IPS-18a (cell line): ENCODE data around the gene ZFAND6.
"Not testable (repeated sequence)": the region's sequence is repeated elsewhere in the genome, so short reads cannot be mapped to it uniquely, and the experiment has no call there.

Experiments used
- H3K27ac ChIP-seq: one replicate; pipeline ENCODE4 v1.5.1; 2013; ENCODE audit warnings: low read length
- H3K27me3 ChIP-seq: one replicate; pipeline ENCODE4 v1.6.1; 2013; ENCODE audit warnings: mild to moderate bottlenecking, low read length; ENCODE audit not compliant: control insufficient read depth, insufficient read depth
- H3K36me3 ChIP-seq: one replicate; pipeline ENCODE4 v1.6.1; 2013; ENCODE audit warnings: low read depth, low read length; ENCODE audit not compliant: control insufficient read depth
- H3K4me1 ChIP-seq: one replicate; pipeline ENCODE4 v1.6.1; 2013; ENCODE audit warnings: low read depth, low read length; ENCODE audit not compliant: control insufficient read depth
- H3K4me3 ChIP-seq: one replicate; pipeline ENCODE4 v1.5.1; 2013; ENCODE audit warnings: low read length
- H3K9ac ChIP-seq: one replicate; pipeline ENCODE4 v1.6.1; 2013; ENCODE audit warnings: mild to moderate bottlenecking, low read length, moderate library complexity
- H3K9me3 ChIP-seq: one replicate; pipeline ENCODE4 v1.6.1; 2013; ENCODE audit warnings: low read depth, low read length; ENCODE audit not compliant: control insufficient read depth

Gene ZFAND6

DNA sequence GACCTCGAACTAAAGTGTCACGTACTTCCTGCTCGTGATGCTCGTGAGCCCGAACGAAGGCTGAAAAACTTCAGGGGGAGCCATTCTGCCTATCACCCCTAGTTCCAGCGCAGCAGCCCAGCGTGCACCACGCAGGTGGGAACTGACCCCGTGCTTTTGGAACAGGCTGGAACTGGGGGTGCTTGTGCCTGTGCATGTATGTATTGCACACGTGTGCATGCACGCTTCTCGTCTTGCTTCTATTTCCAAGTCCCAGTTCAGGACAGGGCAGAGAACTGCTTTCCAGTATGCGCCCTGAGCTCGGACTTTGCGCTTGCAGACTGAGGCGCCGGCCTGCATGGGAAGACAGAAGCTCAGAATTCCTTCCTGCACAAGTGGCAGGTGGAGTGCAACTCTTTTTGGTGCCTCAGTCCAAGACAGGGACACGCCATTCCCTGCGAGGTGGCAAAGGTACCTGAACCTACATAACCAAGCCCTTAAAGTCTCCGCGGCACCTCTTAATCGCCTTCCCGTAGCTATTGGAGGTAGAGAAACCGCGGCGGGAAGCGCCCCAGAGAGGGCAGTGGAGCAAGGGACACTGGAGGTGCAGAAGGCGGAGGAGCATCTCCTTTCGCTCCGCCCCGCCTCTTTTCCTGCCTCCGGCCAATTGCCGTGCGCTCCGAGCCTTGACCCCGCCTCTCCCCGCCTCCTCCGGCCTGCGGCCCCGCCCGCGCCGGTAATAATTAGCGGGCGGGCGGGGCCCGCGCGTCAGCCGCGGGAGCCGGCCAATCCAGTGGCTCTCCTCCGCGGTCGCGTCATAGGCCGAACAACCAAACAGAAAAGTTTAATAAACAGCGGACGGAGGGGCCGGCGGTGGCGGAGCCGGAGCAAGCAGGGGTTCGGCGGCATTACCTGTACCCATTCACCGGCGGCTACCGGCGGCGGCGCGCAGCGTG lies at the start of gene ZFAND6:
TSS of gene ZFAND6 (plus strand) at position 826 of the 935 bp plus-strand sequence. CDS start 60,669 bp downstream, outside the sequence.
- Histone ChIP-seq H3K27ac (peak within 1 kb of the TSS; percentile 86), H3K9ac (peak within 1 kb of the TSS; percentile 92), H3K4me3 (peak within 1 kb of the TSS; percentile 96), H3K9me3 (no peaks in the 10 kb centered on the region), H3K4me1 (peaks cover 29% of the 10 kb centered on the region), H3K36me3 (no peaks in the 10 kb centered on the region), H3K27me3 (no peaks in the 10 kb centered on the region)

DNA sequence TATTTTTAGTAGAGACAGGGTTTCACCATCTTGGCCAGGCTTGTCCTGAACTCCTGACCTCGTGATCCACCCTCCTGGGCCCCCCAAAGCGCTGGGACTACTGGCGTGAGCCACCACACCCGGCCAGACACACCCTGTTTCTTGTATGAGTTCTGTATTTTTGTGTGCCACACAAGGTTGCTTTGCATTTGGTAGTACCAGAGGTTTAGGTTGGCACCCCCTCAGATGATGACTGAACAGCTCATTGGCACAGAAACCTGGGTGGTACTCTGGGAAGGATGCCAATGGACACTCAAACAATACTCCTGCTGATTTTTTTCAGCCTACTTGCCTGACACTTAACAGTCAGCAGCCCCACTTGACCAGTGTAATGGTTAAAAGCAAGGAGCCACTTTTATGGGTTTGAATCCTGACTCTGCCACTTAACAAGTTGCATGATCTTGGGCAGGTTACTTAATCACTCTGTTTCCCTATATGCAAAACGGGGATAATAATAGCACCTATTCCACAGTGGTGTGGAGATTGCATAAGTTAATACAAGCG lies 49.3 kb upstream of the ZFAND6 start:
- H3K9ac ChIP-seq = no peak overlapping the region
- no peaks in the 10 kb centered on the region for H3K36me3 ChIP-seq
- no peaks in the 10 kb centered on the region for H3K27me3 ChIP-seq
- H3K4me3 ChIP-seq = no peak overlapping the region
- no peak overlapping the region for H3K27ac ChIP-seq
- H3K9me3 ChIP-seq = no peaks in the 10 kb centered on the region
- H3K4me1 ChIP-seq = no peaks in the 10 kb centered on the region

DNA sequence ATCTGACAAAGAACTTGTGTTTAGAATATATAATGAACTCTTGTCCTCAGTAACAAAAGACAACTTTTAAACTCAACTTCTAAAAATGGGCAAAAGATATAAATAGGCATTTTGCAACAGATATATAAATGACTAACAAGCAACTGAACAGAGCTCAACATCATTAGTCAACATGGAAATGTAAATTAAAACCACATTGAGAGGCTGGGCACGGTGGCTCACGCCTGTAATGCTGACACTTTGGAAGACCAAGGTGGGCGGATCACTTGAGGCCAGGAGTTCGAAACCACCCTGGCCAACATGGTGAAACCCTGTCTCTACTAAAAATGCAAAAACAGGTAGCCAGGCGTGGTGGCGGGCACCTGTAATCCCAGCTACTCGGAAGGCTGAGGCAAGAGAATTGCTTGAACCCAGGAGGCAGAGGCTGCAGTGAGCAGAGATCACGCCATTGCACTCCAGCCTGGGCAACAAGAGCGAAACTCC lies 48.4 kb upstream of the ZFAND6 start:
- not testable (repeated sequence) for H3K4me3 ChIP-seq, H3K9ac ChIP-seq, H3K27me3 ChIP-seq, H3K36me3 ChIP-seq, H3K4me1 ChIP-seq, H3K27ac ChIP-seq, H3K9me3 ChIP-seq

DNA sequence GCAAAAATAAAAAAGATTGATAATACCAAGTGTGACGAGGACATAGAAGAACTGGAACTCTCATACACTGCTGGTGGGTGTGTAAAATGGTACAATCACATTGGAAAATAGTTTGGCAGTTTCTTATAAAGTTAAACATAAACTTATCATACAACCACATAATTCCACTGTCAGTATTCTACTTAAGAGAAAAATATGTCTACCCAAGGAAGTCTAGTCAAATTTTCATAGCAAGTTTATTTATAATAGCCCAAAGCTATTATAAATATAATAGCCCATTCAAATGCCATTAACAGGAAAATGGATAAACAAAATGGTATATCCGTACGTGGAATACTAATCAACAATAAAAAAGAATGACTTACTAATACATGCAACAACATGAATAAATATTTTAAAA lies 47.9 kb upstream of the ZFAND6 start:
- H3K36me3 ChIP-seq = no peaks in the 10 kb centered on the region
- no peaks in the 10 kb centered on the region for H3K9me3 ChIP-seq
- H3K4me3 ChIP-seq = no peak overlapping the region
- H3K4me1 ChIP-seq = no peaks in the 10 kb centered on the region
- no peak overlapping the region for H3K27ac ChIP-seq
- H3K27me3 ChIP-seq = no peaks in the 10 kb centered on the region
- H3K9ac ChIP-seq = no peak overlapping the region

DNA sequence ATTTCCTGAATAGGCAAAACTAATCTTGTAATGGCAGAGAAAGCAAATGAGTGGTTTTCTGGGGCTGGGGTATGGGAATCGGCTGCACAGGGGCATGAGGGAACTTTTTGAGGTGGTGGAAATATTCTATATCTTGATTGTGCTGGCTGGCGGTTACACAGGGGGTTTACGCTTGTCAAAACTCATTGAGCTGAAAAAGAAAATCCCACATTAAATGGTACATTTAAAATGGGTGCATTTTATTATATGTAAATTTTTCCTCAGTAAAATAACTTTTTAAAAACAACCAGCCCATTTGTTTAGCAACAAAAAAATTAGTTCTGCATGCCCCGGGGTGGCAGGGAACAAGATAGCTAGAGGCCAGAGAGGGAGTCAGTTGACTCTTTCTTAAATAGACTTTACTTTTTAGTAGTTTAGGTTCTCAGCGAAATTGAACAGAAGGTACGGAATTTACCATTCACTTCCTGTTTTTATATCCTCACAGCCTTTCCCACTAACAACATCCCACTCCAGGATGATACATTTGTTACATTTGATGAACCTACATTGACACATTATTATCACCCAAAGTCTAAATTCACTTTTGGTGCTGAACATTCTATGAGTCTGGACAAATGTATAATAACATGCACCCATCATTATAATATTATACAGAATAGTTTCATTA lies 47.3 kb upstream of the ZFAND6 start:
- Histone ChIP-seq H3K9me3 (no peaks in the 10 kb centered on the region), H3K27ac (no peak overlapping the region), H3K9ac (no peak overlapping the region), H3K4me1 (no peaks in the 10 kb centered on the region), H3K36me3 (no peaks in the 10 kb centered on the region), H3K27me3 (no peaks in the 10 kb centered on the region), H3K4me3 (no peak overlapping the region)

DNA sequence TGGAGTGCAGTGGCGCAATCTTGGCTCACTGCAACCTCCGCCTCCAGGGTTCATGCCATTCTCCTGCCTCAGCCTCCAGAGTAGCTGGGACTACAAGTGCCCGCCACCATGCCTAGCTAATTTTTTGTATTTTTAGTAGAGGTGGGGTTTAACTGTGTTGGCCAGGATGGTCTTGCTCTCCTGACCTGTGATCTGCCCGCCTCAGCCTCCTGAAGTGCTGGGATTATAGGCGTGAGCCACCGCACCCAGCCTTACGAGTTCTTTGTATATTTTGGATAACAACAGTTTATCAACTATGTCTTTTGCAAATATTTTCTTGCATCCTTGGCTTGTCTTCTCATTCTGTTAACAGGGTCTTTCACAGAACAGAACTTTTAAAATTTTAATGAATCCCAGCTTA lies 45.3 kb upstream of the ZFAND6 start:
- not testable (repeated sequence) for H3K27ac ChIP-seq, H3K27me3 ChIP-seq, H3K9ac ChIP-seq, H3K36me3 ChIP-seq, H3K9me3 ChIP-seq, H3K4me3 ChIP-seq, H3K4me1 ChIP-seq

DNA sequence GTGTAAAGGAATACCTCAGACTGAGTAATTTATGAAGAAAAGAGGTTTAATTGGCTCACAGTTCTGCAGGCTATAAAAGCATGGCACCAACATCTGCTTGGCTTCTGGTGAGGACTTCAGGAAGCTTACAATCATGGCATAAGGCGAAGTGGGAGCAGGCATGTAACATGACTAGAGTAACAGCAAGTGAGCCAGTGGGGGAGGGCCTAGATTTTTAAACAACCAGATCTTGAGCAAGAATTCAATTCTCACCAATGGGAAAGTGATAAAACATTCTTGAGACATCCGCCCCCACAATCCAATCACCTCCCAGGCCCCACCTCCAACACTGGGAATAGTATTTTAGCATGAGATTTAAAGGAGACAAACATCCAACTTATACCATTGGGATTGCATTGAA lies 44.3 kb upstream of the ZFAND6 start:
- no peak overlapping the region for H3K4me3 ChIP-seq
- no peaks in the 10 kb centered on the region for H3K4me1 ChIP-seq
- H3K27me3 ChIP-seq = no peaks in the 10 kb centered on the region
- H3K36me3 ChIP-seq = no peaks in the 10 kb centered on the region
- H3K27ac ChIP-seq = no peak overlapping the region
- no peak overlapping the region for H3K9ac ChIP-seq
- H3K9me3 ChIP-seq = no peaks in the 10 kb centered on the region

DNA sequence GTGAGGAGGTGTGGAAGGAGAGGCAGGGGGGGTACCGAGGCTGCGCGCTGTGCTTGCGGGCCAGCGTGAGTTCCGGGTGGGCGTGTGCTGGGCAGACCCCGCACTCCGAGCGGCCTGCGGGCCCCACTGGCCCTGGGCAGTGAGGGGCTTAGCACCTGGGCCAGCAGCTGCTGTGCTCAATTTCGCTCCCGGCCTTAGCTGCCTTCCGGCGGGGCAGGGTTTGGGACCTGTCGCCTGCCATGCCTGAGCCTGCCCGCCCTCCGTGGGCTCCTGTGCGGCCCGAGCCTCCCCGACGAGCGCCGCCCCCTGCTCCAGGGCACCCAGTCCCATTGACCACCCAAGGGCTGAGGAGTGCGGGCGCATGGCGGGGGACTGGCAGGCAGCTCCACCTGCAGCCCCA lies 43.0 kb upstream of the ZFAND6 start:
- H3K4me3 ChIP-seq, H3K27ac ChIP-seq, H3K27me3 ChIP-seq, H3K9ac ChIP-seq, H3K9me3 ChIP-seq, H3K36me3 ChIP-seq, H3K4me1 ChIP-seq: not testable (repeated sequence)

DNA sequence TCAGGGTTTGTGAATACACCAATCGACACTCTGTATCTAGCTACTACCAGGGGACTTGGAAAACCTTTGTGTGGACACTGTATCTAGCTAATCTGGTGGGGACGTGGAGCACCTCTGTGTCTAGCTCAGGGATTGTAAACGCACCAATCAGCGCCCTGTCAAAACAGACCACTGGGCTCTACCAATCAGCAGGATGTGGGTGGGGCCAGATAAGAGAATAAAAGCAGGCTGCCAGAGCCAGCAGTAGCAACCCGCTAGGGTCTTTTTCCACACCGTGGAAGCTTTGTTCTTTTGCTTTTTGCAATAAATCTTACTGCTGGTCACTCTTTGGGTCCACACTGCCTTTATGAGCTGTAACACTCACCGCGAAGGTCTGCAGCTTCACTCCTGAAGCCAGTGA lies 42.3 kb upstream of the ZFAND6 start:
- not testable (repeated sequence) for H3K36me3 ChIP-seq, H3K9me3 ChIP-seq, H3K4me1 ChIP-seq, H3K27me3 ChIP-seq, H3K9ac ChIP-seq, H3K27ac ChIP-seq, H3K4me3 ChIP-seq

DNA sequence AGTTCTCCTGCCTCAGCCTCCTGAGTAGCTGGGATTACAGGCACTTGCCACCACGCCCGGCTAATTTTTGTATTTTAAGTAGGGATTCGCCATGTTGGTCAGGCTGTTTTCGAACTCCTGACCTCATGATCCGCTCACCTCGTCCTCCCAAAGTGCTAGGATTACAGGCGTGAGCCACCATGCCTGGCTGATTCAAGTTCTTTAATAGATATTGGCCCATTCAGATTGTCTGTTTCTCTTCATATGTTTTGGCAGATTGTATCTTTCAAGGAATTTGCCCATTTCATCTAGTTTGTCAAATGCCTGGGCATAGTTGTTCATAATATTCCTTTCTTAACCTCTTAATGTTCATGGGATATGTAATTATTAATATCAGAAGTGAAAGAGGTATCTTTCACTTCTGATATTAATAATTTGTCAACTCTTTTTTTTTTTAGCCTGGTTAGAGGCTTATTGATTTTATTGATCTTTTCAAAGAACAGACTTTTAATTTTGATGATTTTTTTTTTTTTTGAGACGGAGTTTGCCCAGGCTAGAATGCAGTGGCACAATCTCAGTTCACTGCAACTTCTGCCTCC lies 40.2 kb upstream of the ZFAND6 start:
- Histone ChIP-seq H3K9ac (no peak overlapping the region), H3K36me3 (no peaks in the 10 kb centered on the region), H3K9me3 (no peaks in the 10 kb centered on the region), H3K4me1 (no peaks in the 10 kb centered on the region), H3K4me3 (no peak overlapping the region), H3K27ac (no peak overlapping the region), H3K27me3 (no peaks in the 10 kb centered on the region)

DNA sequence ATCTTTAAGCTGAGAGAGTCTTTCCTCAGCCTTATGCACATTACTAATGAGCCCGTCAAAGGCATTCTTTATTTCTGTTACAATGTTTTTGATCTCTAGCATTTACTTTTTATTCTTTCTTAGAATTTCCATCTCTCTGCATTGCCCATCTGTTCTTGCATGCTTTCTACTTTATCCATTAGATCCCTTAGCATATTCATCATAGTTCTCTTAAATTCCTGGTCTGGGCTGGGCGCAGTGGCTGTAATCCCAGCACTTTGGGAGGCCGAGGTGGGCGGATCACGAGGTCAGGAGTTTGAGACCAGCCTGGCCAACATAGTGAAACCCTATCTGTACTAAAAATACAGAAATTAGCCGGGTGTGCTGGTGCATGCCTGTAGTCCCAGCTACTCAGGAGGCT lies 39.3 kb upstream of the ZFAND6 start:
- H3K36me3 ChIP-seq, H3K4me1 ChIP-seq, H3K27me3 ChIP-seq, H3K27ac ChIP-seq, H3K4me3 ChIP-seq, H3K9ac ChIP-seq, H3K9me3 ChIP-seq: not testable (repeated sequence)
